Measurements from ENCODE around the gene GNG12.

GRCh38 chr1:67760030-67760821 lies 73.0 kb downstream of the GNG12 start:
- TF ChIP-seq POLR2A (IDR thresholded peaks at IDR 0.05; ENCODE audit: low read depth, low read length) (no peak), TAF1 (IDR thresholded peaks at IDR 0.05; ENCODE audit: low read depth, low read length) (peak; percentile 24; the same call in 1 of the 2 replicates), POLR2AphosphoS5 (IDR thresholded peaks at IDR 0.05; ENCODE audit: low read depth, low read length) (0 out of 2 replicates have a peak, but pooled peaks have one; percentile 42), SPI1 (IDR thresholded peaks at IDR 0.05; ENCODE audit: low read depth, low read length) (peak; percentile 30; the same call in 1 of the 2 replicates)

Data from GM12891 (cell line).